Suprapubic skin (tissue), 4 donors: ENCODE results near the gene RELCH. TPM values are rescaled to one million over a fixed set of nuclear protein-coding genes. Genes with fewer than 3 reads are reported as not detected.

Experiments
- DNase-seq, 2 donors: peaks; one replicate each; pipeline ENCODE4 v3.0.0-alpha.2; 2019; ENCODE audit warnings: low spot score in 2 of 2
- H3K27ac ChIP-seq: fragments of 200-600 bp; sonication (generic); one replicate; pipeline ENCODE4 v1.5.1; 2019
- H3K27me3 ChIP-seq: fragments of 200-600 bp; sonication (generic); one replicate; pipeline ENCODE4 v1.5.1; 2019
- H3K36me3 ChIP-seq: fragments of 200-600 bp; sonication (generic); one replicate; pipeline ENCODE4 v1.5.1; 2019
- H3K4me1 ChIP-seq: fragments of 200-600 bp; sonication (generic); one replicate; pipeline ENCODE4 v1.5.1; 2019
- H3K4me3 ChIP-seq: fragments of 200-600 bp; sonication (generic); one replicate; pipeline ENCODE4 v1.5.1; 2019; ENCODE audit warnings: mild to moderate bottlenecking
- H3K9me3 ChIP-seq: fragments of 200-600 bp; sonication (generic); one replicate; pipeline ENCODE4 v1.5.1; 2019
- EP300 ChIP-seq: sonication (generic); formaldehyde crosslinking; IDR thresholded peaks from one replicate; pipeline ENCODE4 v1.6.1; 2017; ENCODE audit warnings: antibody characterized with exemption
- POLR2A ChIP-seq, 2 donors: fragments of 450-650 bp; IDR thresholded peaks; one replicate each; pipeline ENCODE4 v1.6.1; 2017; ENCODE audit warnings: antibody characterized with exemption in 2 of 2, mild to moderate bottlenecking in 2 of 2, moderate library complexity in 2 of 2
- POLR2AphosphoS5 ChIP-seq, 3 donors: sonication (generic); formaldehyde crosslinking; IDR thresholded peaks; one replicate each; pipeline ENCODE4 v1.6.1; 2017; ENCODE audit warnings: antibody characterized with exemption in 3 of 3
- WGBS: methylation state at CpG from one replicate; pipeline ENCODE4 v1.1.5; 2018; 5-methylcytosine and 5-hydroxymethylcytosine counted together
- total RNA-seq, 4 donors: library from RNA; depleted of rRNA; stranded (reverse); fragments of >200 nt; gene quantifications; one replicate each; pipeline ENCODE4 v1.1.0, GENCODE V29; 2016
- TF ChIP-seq, protein P1 (sequence below), 2 donors: fragments of 200-600 bp in 1 of 2; fragments of 450-650 bp in 1 of 2; sonication (generic) in 1 of 2; IDR thresholded peaks; one replicate each; pipeline ENCODE4 v1.5.1; 2016 to 2019; ENCODE audit warnings: antibody characterized with exemption in 2 of 2, mild to moderate bottlenecking in 1 of 2, moderate library complexity in 1 of 2

The RELCH gene
- total RNA-seq, 4 donors from 2014 or later = 54.2 to 108 (median 61.9) TPM

DNA sequence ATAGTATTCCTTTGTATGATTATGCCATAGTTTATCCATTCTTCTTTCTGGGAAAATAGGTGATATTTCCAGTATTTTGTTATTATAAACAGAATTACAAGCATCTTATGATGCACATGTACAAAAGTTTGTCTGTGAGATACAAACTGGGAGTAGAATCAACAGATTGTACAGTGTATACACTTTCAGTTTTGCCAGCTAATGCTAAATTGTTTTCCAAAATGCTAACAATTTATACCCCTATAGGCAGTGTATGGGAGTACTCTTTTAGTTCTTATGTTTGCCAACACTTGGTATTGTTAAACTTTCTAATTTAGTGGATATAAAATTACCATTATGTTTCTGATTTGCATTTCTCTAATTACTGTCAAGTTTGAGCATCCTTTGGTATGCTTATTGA, 107.0 kb downstream of the RELCH start:
- H3K27ac ChIP-seq = no peak overlapping the region
- no peaks in the 10 kb centered on the region for H3K27me3 ChIP-seq
- H3K36me3 ChIP-seq = peaks cover 42% of the 10 kb centered on the region
- H3K4me1 ChIP-seq = no peaks in the 10 kb centered on the region
- no peak for DNase-seq
- H3K4me3 ChIP-seq = no peak overlapping the region
- TF ChIP-seq POLR2AphosphoS5 (IDR thresholded peaks at IDR 0.05) (no peak), POLR2A (IDR thresholded peaks at IDR 0.05) (no peak), EP300 (no peak)
- TF ChIP-seq, protein P1, sequence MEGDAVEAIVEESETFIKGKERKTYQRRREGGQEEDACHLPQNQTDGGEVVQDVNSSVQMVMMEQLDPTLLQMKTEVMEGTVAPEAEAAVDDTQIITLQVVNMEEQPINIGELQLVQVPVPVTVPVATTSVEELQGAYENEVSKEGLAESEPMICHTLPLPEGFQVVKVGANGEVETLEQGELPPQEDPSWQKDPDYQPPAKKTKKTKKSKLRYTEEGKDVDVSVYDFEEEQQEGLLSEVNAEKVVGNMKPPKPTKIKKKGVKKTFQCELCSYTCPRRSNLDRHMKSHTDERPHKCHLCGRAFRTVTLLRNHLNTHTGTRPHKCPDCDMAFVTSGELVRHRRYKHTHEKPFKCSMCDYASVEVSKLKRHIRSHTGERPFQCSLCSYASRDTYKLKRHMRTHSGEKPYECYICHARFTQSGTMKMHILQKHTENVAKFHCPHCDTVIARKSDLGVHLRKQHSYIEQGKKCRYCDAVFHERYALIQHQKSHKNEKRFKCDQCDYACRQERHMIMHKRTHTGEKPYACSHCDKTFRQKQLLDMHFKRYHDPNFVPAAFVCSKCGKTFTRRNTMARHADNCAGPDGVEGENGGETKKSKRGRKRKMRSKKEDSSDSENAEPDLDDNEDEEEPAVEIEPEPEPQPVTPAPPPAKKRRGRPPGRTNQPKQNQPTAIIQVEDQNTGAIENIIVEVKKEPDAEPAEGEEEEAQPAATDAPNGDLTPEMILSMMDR (IDR thresholded peaks at IDR 0.05) = no peak
- H3K9me3 ChIP-seq = no peaks in the 10 kb centered on the region

DNA sequence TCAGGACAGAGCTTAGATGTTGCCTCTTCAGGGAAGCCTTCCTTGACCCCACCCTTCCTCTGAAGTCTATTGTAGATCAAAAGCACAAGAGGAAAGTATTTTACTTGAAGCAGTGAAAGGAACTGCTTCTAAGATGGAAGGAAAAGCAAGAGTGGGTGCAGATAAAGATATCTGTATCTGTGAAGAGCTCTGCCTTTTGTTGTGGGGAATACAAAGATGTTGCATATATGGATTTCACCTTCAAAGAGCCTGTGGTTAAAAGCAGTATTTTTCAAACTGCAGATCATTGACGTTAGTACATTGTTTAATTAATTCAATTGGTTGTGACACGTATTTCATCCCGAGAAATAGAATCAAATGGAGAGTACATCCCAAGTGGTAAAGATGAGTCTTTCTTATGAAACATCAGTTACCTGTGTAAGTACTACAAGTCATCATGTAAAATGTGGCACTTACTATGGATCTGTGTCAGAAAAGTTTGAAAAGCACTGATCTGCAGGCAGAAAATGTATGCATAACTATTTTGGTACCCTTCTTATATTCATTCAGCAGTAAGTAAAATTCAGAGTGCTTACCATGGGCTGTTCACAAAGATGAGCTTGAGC, 113.4 kb downstream of the RELCH start:
- WGBS = 92% methylated on average over 3 of the region's 3 CpGs
- Histone ChIP-seq H3K4me1 (no peaks in the 10 kb centered on the region), H3K27me3 (no peaks in the 10 kb centered on the region), H3K36me3 (peaks cover 60% of the 10 kb centered on the region), H3K4me3 (no peak overlapping the region), H3K27ac (no peak overlapping the region), H3K9me3 (no peaks in the 10 kb centered on the region)
- TF ChIP-seq POLR2A (IDR thresholded peaks at IDR 0.05) = no peak
- TF ChIP-seq, protein P1 (IDR thresholded peaks at IDR 0.05) = no peak
- no peak for TF ChIP-seq EP300
- no peak for TF ChIP-seq POLR2AphosphoS5 (IDR thresholded peaks at IDR 0.05)
- DNase-seq = no peak

DNA sequence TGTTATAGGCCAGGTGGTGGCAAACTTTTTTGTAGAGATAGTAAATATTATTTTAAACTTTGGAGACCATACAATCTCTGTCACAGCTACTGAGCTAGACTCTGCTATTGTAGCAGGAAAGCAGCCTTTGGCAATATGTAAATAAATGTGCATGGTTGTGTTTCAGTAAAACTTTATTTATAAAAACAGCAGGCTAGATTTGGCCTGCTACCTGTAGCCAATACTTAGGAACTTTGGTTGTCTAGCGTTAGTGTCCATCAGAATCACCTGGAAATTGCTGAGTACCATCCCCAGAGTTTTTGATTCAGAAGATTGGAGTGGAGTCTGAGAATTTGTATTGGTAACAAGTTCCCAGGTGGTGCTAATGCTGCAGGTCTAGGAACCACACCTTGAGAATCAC, 114.3 kb downstream of the RELCH start:
- no peak for TF ChIP-seq POLR2A (IDR thresholded peaks at IDR 0.05)
- no peak for DNase-seq
- Histone ChIP-seq H3K4me3 (no peak overlapping the region), H3K36me3 (peaks cover 60% of the 10 kb centered on the region), H3K27me3 (no peaks in the 10 kb centered on the region), H3K9me3 (no peaks in the 10 kb centered on the region), H3K4me1 (no peaks in the 10 kb centered on the region), H3K27ac (no peak overlapping the region)
- 90% methylated on average over 1 of the region's 1 CpG for WGBS

DNA sequence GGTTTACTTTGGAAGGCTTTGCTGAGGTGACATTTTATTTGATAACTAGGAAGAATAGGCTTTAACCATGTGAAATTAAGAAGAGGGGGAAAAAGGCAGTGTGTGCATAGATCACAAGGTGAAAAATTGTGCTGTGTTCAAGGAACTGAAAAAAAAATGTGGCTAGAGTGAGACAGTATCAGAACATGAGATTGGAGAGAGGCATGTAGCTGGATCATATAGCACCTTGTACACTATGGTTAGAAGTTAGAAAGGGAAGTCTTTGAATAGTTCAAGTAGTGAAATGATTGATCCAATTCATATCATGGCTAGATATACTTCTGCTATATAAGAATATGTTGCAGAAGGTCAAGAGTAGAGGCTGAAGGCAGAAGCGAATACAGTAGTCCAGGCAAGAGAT, 125.8 kb downstream of the RELCH start:
- Histone ChIP-seq H3K27me3 (no peaks in the 10 kb centered on the region), H3K4me3 (no peak overlapping the region), H3K36me3 (peaks cover 17% of the 10 kb centered on the region), H3K27ac (no peak overlapping the region), H3K9me3 (no peaks in the 10 kb centered on the region), H3K4me1 (no peaks in the 10 kb centered on the region)
- TF ChIP-seq EP300 = no peak
- no peak for TF ChIP-seq POLR2A (IDR thresholded peaks at IDR 0.05)
- TF ChIP-seq, protein P1 (IDR thresholded peaks at IDR 0.05) = no peak
- TF ChIP-seq POLR2AphosphoS5 (IDR thresholded peaks at IDR 0.05) = no peak
- DNase-seq = no peak
- WGBS = 93% methylated on average over 1 of the region's 1 CpG

DNA sequence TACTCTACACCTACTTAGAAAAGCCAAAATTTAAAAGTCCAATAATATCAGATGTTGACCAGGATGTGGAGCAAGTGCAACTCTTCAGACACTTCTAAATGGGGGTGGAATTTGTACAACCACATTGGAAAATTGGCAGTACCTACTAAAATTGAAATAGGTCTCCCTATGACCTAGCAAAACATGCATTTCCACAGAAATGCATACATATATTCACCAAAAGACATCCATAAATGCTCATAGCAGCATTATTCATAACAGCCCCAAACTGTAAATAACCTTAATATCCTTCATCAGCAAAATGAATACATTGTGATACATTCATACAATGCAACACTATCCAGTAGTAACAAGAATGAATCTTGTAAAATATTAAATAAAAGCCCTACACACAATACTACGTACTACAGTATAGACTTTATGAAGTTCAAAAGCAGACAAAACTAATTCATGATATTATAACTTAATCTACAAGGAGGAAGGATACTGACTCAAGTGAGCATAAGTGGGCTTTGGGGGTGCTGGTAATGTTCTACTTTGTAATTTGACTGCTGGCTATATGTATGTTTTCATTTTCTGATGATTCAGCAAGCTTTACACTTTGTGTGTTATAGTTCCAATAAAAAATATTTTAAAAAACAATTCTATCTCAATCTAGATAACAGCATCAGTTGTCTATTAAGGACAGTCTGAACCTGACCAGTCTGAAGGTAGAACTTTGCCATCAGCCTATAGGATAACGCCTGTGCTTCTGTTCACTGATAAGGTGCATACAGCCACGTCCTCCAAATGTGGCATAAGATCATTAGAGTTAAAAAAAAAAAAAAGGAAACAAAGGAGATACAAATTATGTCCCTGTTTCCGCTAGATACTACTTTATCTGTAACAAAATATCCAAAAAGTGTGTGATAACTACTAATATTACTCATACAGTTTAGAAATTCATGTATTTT, 131.4 kb downstream of the RELCH start:
- Histone ChIP-seq H3K4me3 (no peak overlapping the region), H3K4me1 (no peaks in the 10 kb centered on the region), H3K36me3 (no peaks in the 10 kb centered on the region), H3K27ac (no peak overlapping the region), H3K9me3 (no peaks in the 10 kb centered on the region), H3K27me3 (no peaks in the 10 kb centered on the region)
- no peak for DNase-seq
- WGBS = 66% methylated on average over 4 of the region's 4 CpGs
- TF ChIP-seq POLR2AphosphoS5 (IDR thresholded peaks at IDR 0.05) (no peak), POLR2A (IDR thresholded peaks at IDR 0.05) (no peak), EP300 (no peak)
- TF ChIP-seq, protein P1 (IDR thresholded peaks at IDR 0.05) = no peak
